ENCODE data around the gene PTPRM. TPM values are rescaled to one million over a fixed set of nuclear protein-coding genes. Genes with fewer than 3 reads are reported as not detected.

PTPRM gene
- total and polyA plus RNA-seq, 3 donors from 2014 or later, result 76.4 to 101 (median 94.6) TPM

DNA sequence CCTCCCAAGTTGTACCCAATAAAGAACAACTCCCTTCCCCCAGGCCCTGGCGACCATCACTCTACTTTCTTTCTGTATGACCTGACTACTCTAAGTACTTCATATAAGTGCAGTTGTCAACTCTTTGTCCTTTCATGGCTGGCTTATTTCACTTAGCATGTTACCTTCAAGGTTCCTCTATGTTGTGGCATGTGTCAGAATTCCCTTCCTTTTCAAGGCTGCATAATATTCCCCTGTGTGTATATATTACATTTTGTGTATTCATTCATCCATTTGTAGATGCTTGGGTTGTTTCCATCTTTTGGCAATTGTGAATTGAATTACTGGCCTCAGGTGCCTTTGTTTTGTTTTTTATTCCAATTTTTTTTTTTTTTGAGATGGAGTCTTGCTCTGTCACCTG, 860.2 kb downstream of the PTPRM start:
- WGBS, 2 donors, result 100% methylated on average over 1 of the region's 1 CpG
- intact Hi-C loops (cut with DNase I; ENCODE audit: low total_unique reads), result no loop called here
- no peak overlapping the region for H3K27ac ChIP-seq

GRCh38 chr18:8428951-8429350, 861.8 kb downstream of the PTPRM start:
- TF ChIP-seq CTCF (IDR thresholded peaks at IDR 0.05), result no peak
- TF ChIP-seq POLR2A (IDR thresholded peaks at IDR 0.05), result no peak
- Histone ChIP-seq H3K4me3 (no peak overlapping the region), H3K36me3 (ENCODE audit: low read depth, missing control alignments) (no peaks in the 10 kb centered on the region), H3K9me3 (no peaks in the 10 kb centered on the region), H3K27me3 (no peaks in the 10 kb centered on the region), H3K4me1 (no peaks in the 10 kb centered on the region), H3K27ac (no peak overlapping the region)
- WGBS, 2 donors, result 79 to 81% methylated on average over 6 of the region's 6 CpGs
- DNase-seq, result no peak
- intact Hi-C loops (cut with DNase I; ENCODE audit: low total_unique reads), result no loop called here

More for the DNA sequence above, 860.2 kb downstream of the PTPRM start:
- Histone ChIP-seq H3K27me3 (no peaks in the 10 kb centered on the region), H3K4me1 (no peaks in the 10 kb centered on the region), H3K9me3 (no peaks in the 10 kb centered on the region), H3K4me3 (no peak overlapping the region), H3K36me3 (ENCODE audit: low read depth, missing control alignments) (no peaks in the 10 kb centered on the region)
- no peak for TF ChIP-seq POLR2A (IDR thresholded peaks at IDR 0.05)
- TF ChIP-seq CTCF (IDR thresholded peaks at IDR 0.05), result no peak
- no peak for DNase-seq

DNA sequence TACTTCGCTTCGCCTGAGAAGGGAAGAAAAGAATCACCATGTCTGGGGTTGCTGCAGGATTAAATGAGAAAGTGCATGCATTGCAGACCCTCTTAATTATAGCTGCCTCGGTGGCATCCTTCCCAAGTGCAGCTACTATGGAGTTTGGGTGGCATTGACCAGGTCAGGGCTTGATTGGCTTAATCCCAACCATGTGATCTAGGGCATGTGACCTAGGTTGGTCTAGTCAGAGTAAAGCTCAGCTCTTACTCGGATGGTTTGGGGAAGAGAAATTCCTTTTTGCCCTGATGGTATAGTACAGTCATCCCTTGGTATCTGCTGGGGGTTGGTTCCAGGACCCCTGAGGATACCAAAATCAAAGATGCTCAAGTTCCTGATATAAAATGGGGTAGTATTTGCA, 863.9 kb downstream of the PTPRM start:
- Histone ChIP-seq H3K4me3 (no peak overlapping the region), H3K36me3 (ENCODE audit: low read depth, missing control alignments) (no peaks in the 10 kb centered on the region), H3K4me1 (no peaks in the 10 kb centered on the region), H3K27me3 (no peaks in the 10 kb centered on the region), H3K9me3 (no peaks in the 10 kb centered on the region), H3K27ac (no peak overlapping the region)
- 63 to 100% methylated on average over 2 to 4 of the region's 4 CpGs for WGBS, 2 donors
- TF ChIP-seq POLR2A (IDR thresholded peaks at IDR 0.05) (no peak), CTCF (IDR thresholded peaks at IDR 0.05) (no peak)
- no peak for DNase-seq
- intact Hi-C loops (cut with DNase I; ENCODE audit: low total_unique reads), result no loop called here

DNA sequence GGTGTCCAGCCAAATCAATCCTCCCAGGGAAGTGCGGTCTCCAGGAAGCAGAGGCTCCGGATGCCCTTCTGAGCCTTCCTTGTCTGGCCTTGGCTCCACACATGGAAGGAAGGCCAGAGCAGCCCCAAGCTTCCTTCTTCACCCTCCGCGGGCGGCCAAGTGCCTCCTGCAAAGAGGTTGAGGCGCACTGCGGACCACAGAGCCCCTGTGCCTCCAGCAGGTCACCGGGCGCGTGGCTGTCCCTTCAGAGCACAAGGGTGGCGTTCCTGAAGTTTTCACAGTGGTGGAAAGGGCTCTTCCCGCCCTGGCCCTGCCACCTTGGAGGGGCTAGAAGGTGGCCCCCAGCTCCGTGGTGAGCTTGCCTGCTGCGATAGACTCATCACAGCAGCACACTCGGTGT, 866.2 kb downstream of the PTPRM start:
- WGBS, 2 donors, result 47 to 87% methylated on average over 3 to 15 of the region's 15 CpGs
- Histone ChIP-seq H3K27ac (no peak overlapping the region), H3K9me3 (no peaks in the 10 kb centered on the region), H3K36me3 (ENCODE audit: low read depth, missing control alignments) (no peaks in the 10 kb centered on the region), H3K4me1 (no peaks in the 10 kb centered on the region), H3K4me3 (no peak overlapping the region), H3K27me3 (no peaks in the 10 kb centered on the region)
- TF ChIP-seq CTCF (IDR thresholded peaks at IDR 0.05), result no peak
- TF ChIP-seq POLR2A (IDR thresholded peaks at IDR 0.05), result no peak
- DNase-seq, result no peak
- intact Hi-C loops (cut with DNase I; ENCODE audit: low total_unique reads), result no loop called here

DNA sequence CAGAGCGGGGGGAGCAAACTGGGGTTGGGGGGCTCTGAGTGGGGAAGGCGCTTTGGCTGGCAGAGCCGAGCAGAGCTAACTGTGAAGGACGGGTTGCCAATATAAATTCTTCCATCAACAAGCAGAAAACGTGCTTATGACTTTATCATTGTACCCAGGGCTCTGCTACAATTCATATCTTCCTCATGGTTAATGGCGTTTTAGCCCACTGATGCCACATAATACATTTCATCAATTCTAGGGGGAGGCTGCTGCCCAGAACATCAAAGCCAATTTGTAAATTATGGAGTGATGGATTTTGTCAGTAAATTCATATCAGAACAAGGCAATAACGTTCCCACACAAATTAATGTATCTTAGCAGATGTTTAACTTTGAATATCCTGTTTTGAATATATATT, 866.7 kb downstream of the PTPRM start:
- no peaks in the 10 kb centered on the region for H3K27me3 ChIP-seq
- H3K36me3 ChIP-seq (ENCODE audit: low read depth, missing control alignments), result no peaks in the 10 kb centered on the region
- H3K9me3 ChIP-seq, result no peaks in the 10 kb centered on the region
- H3K27ac ChIP-seq, result no peak overlapping the region
- intact Hi-C loops (cut with DNase I; ENCODE audit: low total_unique reads), result no loop called here
- 77 to 79% methylated on average over 7 of the region's 7 CpGs for WGBS, 2 donors
- TF ChIP-seq POLR2A (IDR thresholded peaks at IDR 0.05) (no peak), CTCF (IDR thresholded peaks at IDR 0.05) (no peak)
- H3K4me1 ChIP-seq, result no peaks in the 10 kb centered on the region
- DNase-seq, result no peak
- no peak overlapping the region for H3K4me3 ChIP-seq
